Left kidney (tissue), 2 donors: Measurements from ENCODE around the gene EEF2K. TPM values are rescaled to one million over a fixed set of nuclear protein-coding genes. Genes with fewer than 3 reads are reported as not detected.

Experiments
- DNase-seq: peaks from one replicate; pipeline ENCODE4 v3.0.0-alpha.2; 2013
- polyA plus RNA-seq: library from polyadenylated mRNA; unstranded; fragments of 120-200 nt; gene quantifications from one replicate; pipeline ENCODE4 v1.2.1, GENCODE V29; 2013; ENCODE audit not compliant: insufficient read length

EEF2K gene
- polyA plus RNA-seq, 1 donor = 13.2 TPM

DNA sequence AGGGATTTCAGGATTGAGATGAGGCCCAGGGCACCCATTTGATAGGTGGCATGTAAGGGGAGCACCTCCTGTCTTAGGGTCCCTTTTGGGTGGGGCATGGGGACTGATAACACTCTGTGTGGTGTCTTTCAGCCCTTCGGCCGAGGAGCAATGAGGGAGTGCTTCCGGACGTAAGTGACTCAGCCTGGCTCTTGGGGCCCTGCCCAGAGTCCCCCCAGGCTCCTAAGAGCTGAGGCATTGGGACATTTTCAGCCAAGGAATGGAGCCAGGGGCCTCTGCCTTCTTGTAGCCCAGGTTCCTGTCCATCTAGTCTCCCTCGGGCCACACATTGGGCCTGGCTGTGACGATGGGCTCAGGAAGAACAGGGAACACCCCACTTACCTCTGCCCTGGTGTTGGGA, 44.4 kb downstream of the EEF2K start:
- no peak for DNase-seq

DNA sequence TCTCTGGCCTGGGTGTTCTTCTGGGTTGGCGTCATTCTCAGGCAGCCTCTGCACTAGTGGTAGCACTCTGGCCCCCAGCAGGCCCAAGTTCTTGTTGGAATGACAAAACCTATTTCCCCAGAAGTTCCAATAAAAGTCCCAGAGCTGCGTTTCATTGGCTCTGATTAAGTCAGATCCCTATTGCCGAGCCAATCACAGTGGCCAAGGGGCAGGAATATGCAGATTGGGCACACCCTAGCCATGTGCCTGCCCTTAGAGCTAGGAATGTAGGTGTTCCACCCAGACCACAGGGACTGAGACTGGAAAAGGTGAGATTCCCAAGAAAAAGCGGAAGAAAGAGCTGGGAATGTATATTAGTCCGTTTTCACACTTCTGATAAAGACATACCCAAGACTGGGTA, 46.2 kb downstream of the EEF2K start:
- no peak for DNase-seq

DNA sequence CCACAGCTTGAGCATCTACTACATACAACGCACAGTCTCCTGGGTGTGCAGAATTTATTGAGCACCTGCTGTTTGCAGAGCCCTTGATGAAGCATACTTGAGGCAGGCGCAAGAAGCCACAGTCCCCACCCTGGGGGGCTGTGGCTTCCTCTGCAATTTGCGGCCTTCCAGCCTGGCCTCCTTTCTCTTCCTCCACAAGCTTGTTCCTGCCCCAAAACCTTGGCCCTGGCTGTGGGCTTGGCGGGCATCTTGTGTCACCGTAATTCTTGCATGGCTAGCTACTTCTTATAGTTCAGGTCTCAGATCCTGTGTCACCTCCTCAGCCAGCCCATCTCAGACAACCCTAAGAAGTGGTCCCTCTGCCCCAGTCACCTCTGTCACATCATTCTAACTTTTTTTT, 47.2 kb downstream of the EEF2K start:
- no peak for DNase-seq

DNA sequence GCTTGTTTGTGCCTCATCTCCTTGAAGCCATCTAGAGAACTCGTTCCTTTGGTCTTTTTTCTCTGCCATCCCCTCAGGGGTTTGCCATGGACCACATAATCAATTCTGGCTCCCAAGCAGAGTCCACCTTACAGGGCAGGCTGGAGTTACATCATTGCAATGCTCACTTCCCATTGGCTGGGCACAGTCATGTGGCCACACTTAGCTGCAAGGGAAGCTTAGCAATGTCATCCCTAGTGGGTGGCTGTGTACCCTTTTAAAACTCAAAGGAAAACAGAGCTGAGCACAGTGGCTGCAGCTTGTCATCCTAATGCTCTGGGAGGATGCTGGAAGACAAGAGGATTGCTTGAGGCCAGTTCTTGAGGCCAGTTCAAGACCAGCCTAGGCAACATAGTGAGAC, 49.3 kb downstream of the EEF2K start:
- no peak for DNase-seq

DNA sequence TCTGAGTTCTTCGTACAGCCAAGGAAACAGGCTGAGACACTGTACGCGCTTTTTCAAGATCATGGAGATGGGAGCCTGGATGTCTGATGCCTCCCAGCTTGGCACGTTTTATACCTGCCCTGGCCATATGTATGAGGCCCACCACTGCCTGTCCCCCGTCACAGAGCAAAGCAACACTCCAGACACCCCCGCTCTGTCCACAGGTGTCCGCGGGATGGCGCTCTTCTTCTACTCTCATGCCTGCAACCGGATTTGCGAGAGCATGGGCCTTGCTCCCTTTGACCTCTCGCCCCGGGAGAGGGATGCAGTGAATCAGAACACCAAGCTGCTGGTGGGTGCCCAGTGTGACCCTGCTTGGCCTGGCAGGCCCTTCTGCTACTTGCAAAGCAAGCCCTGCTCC, 51.4 kb downstream of the EEF2K start:
- DNase-seq = no peak

DNA sequence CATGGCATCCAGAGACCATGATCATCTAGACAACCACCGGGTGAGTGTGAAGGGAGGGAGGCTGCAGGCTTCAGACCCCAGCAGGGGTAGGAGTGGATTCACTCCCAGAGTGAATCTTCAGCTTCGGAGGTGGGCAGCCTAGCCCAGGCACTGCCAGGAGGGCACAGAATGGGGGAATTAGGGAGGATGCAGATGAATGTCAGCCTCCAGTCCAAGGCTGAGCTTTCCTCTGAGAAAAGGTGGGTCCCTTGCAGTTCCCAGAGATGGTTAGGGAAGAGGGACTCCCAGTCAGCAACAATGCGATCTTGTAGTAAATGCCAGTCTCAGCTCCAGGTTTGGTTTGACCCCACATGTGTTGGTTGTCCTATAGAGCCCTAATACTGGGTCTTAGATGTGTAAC, 54.4 kb downstream of the EEF2K start:
- DNase-seq = no peak

DNA sequence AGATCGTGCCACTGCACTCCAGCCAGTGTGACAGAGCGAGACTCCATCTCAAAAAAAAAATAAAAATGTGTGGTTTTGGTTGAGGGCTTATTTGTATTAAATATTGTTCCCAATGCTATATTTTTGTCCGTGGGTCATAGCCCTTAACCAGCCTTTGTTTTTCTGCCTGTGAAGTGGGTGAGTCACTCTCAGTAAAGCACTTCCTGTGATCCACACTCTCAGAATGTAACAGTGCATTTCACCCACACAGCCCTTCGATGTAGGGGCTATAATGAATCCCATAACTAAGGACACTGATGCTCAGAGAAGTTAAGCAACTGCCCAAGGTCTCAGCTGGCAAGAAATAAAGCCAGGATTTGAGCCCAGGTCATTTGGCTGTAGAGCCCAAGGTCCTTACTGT, 56.4 kb downstream of the EEF2K start:
- DNase-seq = no peak

DNA sequence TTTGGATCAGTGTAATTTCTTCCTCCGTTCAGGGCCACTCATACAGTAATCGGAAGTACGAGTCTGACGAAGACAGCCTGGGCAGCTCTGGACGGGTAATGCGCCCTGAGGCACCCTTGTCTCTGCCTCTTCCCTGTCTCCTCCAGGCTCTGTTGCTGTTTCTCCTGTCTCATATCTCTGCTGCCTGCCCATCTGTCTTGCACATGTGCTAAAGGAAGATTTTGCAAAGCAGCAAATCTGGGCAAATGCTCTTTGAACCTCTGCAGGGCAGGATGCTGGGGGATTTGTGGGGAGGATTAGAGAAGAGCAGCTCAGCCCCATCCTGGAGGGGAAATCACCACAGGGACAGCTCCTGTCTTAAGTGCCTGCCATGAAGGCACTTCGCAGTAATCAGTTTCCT, 58.7 kb downstream of the EEF2K start:
- DNase-seq = no peak

DNA sequence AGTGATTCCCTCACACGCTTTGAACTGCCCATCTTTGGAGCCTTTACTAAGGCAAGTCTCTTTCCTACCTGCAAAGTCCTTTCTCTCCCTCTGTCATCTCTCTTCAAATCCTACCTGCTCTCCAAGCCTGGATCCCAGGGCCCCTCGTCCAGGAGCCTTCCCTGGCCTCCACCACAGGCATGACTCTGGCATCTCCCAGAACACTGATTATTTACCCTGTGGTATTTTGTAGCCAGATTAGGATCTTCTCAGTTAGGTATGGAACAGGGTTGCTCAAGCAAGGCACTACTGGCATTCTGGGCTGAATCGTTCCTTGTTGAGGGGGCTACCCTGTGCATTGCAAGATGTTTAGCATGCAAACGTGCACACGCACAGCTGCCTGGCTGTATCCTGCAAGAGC, 59.3 kb downstream of the EEF2K start:
- DNase-seq = no peak

DNA sequence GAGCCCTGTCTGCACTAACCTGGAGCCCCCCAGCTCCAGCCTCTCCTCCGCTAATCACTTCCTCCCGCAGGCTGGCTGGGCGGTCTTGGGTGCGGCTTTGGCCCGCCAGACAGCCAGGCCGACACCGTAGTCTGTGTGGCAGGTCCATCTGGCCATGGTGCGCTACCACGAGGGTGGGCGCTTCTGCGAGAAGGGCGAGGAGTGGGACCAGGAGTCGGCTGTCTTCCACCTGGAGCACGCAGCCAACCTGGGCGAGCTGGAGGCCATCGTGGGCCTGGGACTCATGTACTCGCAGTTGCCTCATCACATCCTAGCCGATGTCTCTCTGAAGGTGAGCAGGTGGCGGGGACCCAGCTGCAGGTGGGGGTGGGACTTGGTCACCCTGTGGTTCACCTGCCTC, 60.5 kb downstream of the EEF2K start:
- DNase-seq = no peak

DNA sequence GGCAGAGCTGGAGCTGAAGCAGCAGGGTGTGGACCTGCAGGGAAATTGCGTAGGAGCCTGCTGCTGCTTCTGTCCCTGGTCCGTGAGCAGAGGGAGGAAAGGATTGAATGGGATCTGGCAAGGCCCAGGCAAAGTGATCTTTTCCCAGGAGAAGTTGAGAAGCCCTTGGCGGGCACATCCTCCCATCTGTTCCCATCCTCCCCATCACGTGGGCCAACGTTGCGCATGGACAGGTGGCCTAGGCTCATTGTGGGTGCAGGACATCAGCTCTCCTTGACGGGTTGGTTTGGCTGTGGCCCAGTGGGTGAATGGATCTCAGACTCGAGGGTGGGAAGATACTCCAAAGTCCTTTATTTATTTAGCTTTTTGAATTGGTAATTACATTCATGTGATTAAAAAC, 61.7 kb downstream of the EEF2K start:
- no peak for DNase-seq

DNA sequence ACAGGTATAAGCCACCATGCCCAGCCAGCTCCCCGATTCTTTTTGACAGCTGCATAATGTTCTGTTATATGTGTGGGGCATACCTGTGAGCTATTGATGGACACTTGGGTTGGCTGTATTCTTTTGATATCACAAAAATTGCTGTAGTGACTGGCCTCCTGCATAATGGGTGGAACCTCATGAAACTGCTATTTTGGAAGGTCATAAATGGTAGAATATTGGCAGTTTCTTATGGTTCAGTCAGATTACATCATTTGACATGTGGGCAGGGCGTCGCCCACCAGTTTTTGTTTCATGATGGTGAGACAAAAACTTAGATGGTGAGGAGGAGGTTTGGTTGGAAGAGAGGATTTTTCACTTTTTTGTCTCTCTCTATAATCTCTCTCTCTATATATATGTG, 64.4 kb downstream of the EEF2K start:
- DNase-seq = no peak

DNA sequence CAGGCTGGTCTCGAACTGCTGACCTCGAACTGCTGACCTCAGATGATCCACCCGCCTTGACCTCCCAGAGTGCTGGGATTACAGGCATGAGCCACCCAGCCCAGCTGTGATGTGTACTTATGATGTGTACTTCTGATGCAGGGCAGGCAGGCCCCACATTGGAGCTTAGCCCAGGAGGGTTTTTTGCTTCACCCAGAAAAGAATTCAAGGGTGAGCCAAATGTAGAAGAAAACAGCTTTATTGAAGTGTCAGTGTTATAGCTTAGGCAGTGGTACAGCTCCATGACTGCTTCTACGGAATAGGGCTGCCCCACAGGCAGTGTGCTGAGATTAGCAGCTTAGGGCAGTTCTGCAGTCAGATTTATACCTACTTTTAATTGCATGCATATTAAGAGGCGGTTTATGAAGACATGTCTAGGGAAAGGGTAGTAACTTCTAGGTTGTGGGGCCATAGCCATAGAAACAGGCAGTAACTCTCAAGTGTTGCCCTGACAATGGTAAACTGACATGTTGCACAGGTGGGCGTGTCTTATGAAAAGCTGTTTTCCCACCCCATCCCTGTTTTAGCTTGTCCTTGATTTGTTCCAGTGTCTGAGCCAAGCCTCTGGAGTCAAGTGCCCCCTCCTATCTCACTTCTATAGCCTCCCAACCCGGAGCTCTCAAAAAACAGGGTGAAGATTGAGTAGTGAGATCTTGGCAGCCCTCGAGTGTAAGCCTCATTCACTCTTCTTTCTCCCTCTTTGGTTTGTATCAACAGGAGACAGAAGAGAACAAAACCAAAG, 67.0 kb downstream of the EEF2K start:
- no peak for DNase-seq

DNA sequence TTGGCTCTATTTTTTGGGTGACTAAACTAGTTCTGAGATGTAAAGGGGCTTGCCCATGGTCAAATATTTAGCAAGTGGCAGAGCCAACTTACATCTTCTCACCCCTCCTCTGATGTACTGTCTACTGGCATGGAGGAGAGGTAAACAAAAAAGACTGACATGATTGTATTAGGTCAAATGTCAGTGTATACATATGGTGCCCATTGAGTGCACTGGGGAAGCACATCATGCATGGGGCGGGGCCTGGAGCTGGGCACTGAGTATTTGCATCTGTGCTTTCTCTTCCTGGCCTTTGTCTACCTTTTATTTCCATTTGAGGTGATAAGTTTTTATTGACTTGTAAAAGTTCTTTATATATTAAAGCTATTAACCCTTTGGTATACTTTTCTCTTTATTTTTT, 68.8 kb downstream of the EEF2K start:
- DNase-seq = no peak

DNA sequence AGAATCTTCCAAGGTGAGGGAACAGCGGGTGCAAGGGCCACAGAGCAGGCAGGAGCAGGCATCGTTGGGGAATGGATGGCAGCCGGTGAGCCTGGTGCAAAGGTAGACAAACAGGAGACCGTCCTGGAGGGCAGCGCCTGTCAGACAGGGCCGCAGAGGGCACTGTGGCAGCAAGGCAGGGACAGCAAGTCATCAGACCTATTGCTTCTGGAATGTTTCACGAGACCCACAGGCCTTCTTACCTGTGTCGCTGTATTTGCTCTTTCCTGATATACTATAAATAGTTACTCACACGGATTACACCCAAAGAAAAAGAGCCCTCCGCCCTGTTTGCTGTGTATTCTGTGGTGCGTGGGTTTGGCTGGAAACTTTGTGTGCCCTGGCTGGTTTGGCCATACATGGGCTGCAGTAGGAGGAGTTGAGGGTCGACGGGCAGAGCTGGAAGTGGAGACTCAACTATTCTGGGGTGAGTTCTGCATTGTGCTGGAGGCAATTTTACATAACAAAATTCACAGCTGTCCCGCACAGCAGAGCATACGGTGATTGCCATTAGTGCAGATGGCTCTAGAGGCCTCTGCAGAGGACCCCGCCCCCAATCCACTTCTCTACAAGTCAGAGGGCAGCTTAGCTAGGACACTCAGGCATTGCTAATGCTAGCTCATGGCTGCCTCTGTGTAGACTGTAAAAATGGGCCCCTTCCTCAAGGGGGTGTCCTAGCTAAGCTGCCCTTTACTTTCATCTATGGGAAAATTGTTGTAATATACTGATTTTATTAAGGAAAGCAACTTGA, 72.6 kb downstream of the EEF2K start:
- DNase-seq = no peak

DNA sequence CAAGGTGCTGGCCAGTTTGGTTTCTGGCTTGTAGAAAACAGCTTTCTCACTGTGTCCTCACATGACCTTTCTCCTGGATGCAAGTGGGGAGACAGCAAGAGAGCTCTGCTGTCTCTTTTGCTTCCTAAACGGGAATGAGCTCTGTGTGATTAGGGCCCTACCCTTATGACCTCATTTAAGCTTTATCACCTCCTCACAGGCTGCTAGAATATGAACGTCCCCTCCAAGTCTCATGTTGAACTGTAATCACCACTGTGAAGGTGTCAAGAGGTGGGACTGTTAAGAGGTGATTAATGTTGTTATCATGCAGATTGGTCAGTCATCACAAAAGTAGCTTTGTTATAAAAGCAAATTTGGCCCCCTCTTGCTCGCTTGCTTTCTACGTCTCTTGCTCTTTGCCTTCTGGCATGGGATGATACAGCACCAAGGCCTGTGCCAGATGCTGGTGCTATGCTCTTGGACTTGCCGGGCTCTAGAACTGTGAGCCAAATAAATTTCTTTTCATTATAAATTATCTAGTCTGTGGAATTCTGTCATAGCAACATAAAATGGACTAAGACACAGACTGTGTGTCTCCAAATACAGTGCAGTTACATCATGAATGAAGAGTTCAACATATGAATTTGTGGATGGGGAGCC, 76.3 kb downstream of the EEF2K start:
- no peak for DNase-seq

DNA sequence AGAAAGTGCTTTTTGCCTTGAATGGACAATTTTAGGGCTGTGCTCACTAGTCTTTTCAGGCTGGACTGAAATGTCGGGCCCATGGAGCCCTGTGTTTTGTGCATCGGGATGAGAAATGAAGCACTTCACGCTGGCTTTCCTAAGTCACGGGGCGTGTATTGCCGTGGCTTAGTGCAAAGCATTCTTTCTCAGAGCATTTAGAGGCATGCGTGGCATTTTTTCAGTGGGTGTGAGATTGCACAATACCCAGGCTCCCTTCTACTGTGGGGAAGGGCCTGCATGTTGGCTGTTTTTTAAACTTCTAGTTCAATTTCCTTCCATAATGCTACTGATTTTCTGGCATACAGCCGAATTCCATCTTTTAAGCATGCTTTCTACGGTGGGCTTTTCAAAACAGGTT, 78.6 kb downstream of the EEF2K start:
- no peak for DNase-seq

DNA sequence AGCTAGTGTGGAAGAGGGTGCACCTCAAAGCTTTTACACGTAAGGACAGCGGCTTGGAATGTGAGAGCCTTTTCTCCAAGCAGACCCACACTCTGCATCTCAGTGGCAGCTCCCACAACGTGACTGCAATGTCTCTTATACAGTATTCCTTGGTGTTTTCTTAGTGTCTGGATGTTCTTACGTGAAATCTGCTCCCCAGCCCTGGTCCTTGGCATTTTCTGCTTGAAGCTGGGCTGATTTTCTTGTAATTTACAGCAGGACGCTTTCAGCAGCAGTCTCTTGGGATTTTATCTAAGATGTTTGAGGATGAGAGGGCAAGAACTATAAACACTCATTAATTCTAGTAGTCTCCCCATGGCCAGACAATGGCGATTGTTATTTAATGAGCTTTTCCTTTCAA, 79.0 kb downstream of the EEF2K start:
- no peak for DNase-seq

DNA sequence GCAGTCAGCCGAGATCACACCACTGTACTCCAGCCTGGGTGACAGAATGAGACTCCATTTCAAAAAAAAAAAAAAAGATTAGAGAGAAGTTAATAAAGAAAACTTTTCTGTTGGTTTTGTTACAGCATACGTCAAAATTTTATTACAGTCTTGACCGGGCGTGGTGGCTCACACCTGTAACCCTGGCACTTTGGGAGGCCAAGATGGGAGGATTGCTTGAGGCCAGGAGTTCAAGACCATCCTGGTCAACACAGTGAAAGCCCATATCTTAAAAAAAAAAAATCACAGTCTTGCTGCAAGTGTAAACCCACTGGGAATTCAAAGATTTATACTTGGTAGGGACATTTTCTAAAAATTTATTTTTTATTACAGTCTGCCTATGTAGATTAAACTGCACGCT, 84.9 kb downstream of the EEF2K start:
- no peak for DNase-seq

DNA sequence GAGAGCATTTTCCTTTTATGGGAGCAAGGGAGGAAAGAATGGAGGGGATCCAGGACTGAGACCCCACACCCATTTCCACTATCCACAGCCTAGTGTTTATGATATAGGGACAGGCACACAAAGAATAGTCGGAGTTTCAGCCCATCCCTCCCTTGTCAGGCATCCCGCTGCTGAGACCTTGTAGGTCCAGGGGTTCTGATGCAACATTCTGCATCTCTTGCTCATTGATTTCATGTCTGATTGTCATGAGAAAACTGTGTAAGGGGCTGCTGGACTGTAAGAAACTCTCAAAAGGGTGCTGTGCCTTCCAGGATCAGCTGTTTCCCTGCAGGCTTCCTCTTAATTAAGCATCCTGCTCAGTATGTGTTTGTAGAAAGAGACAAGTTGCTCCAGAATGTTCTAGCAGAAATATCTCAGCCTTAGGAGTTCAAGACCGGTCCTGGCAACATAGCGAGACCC, 85.8 kb downstream of the EEF2K start:
- DNase-seq = no peak

DNA sequence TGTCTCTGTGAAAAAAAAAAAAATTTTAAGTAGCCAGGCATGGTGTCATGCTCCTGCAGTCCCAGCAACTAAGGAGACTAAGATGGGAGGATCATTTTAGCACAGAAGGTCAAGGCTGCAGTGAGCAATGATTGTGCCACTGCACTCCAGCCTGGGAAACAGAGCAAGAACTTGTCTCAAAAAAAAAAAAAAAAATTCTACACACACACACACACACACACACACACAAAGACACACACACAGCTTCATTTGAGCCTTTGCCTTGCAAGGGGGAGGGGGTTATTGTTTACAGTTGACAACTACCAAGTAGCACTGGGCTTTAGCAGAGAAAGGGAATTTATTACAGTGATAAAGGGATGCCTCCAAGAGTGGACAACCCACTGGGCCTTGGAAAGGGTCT, 86.2 kb downstream of the EEF2K start:
- DNase-seq = no peak

DNA sequence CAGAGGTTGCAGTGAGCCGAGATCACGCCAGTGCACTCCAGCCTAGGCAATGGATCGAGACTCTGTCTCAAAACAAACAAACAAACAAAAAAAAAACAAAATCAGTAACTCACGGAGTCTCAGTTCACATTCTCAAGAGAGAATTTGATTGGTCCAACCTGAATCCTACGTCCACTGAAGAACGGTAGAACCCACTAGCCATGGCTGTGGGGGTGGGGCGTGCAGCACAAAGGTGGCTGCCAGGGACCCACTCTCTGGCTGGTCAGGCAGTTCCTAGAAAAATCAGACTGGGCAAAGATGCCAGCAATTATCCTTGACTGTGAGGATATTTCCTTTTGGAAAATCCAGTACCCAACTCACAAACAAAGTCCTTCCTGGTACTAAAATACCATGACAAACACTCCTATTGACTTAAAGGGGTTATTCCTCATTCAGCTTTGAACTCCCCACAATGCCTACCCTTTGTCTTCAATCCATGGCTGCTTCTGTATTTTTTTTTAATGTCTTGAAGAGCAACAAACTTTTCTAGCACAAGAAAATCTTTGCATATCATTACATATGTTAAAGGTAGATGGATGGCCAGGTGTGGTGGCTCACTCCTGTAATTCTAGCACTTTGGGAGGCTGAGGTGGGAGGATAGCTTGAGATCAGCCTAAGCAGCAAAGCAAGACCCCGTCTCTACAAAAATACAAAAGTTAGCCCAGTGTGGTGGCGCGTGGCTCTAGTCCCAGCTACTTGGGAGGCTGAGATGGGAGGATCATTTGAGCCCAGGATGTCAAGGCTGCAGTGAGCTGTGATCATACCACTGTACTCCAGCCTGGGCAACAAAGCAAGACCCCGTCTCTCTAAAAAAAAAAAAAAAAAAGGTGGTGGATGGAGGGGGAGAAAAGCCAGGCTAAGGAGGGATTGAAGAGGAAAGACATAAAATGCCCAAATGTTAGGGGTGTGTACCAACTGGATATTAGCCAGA, 87.3 kb downstream of the EEF2K start:
- no peak for DNase-seq
